ENCODE measurements around the gene SNTG2.

Gene SNTG2

GRCh38 chr2:953408-953807 is 2.8 kb downstream of the SNTG2 start:
- DNase-seq (ENCODE audit: low read depth in 2 of 2), result no peak

GRCh38 chr2:953975-954686 is 3.5 kb downstream of the SNTG2 start:
- no peak for DNase-seq (ENCODE audit: low read depth in 2 of 2)

- DNase-seq (ENCODE audit: low read depth in 2 of 2), result no peak
These were observed 4.0 kb downstream of the SNTG2 start for GRCh38 chr2:954687-955000.

- no peak for DNase-seq (ENCODE audit: low read depth in 2 of 2)
These were observed 5.4 kb downstream of the SNTG2 start for GRCh38 chr2:955829-956731.

DNA sequence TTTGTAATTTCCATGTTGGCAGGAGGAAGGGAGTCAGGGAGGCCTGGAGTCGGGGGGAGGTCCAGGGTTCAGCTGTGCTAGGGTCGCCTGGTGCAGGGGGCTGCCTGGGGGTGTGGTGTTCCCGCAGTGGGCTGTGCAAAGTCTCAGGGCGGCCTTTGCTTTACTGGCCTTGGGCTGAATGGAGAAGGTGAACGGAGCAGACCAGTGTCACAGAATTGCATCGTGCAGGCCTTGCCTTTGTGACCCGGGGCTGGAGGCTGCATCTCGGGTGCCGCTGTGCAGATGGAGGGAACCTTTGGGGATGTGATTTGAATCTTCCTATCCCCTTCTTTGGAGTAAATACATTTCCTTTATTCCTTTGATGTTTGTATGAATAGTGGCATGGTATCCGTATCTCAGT is 8.8 kb downstream of the SNTG2 start:
- no peak for DNase-seq (ENCODE audit: low read depth in 2 of 2)

GRCh38 chr2:960061-960736 is 9.6 kb downstream of the SNTG2 start:
- no peak for DNase-seq (ENCODE audit: low read depth in 2 of 2)

- no peak for DNase-seq (ENCODE audit: low read depth in 2 of 2)
These were observed 11.1 kb downstream of the SNTG2 start for GRCh38 chr2:961786-962185.

DNA sequence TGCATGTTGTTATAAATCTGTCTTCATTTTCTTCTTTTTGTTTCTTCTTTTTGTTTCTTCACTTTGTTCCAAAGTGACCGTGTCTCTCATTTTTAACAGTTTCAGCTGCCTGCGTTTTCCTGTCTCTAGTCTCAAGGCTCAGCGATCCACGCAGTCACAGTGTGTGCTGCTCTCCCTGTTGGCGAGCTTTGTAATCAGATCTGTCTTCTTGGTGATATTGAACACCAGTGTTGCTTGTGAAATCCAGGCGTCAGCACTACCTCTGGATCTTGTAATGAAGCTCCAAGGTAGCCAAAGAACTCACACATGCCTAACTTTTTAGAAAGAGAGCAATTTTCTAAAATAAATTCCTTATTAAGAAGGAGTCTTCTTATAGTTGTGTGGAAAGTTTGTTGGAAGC is 13.2 kb downstream of the SNTG2 start:
- DNase-seq (ENCODE audit: low read depth in 2 of 2), result no peak

GRCh38 chr2:964562-964961 is 13.9 kb downstream of the SNTG2 start:
- DNase-seq (ENCODE audit: low read depth in 2 of 2), result no peak

DNA sequence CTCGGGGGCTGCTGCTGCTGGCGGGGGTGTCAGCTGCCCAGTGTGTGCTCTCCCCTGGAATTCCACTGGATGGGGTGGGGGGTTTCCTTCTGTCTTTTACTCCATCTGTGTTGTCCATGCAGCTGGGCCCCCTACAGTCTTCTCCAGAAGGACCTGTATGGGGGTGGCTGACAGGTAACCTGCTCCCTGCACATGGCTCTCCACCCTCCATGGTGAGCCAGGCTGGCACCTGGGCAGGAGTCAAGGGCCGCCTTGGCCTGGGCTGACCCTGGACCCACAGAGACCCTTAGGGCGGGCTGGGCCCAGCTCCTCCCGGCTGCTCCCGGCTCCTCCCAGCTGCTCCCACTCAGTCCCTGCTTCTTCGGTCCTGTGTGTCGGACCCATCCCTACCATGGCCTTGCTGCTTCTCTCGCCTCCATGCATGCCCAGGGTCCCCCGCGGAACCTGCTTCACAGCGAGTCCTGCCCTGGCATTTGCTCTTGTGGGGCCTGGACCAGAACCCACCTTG is 15.0 kb downstream of the SNTG2 start:
- DNase-seq (ENCODE audit: low read depth in 2 of 2), result no peak

DNA sequence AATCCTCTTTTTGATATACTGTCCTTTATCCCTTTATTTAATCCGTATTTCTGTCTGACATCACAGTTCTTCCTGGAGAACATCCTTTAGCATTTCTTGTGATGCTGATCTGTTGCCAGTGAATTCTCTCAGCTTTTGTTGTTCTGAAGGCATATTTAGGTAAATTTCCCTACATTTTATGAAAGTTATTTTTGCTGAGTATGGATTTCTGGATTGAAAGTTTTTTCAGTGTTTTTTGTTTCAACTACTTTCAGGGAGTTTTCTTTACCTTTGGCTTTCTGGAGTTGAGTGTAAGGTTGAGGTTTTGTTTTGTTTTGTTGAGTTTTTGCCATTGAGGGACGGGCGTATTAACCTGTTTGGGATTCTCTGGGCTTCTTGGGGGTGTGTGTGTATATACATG is 22.5 kb downstream of the SNTG2 start:
- DNase-seq (ENCODE audit: low read depth in 2 of 2), result no peak

DNA sequence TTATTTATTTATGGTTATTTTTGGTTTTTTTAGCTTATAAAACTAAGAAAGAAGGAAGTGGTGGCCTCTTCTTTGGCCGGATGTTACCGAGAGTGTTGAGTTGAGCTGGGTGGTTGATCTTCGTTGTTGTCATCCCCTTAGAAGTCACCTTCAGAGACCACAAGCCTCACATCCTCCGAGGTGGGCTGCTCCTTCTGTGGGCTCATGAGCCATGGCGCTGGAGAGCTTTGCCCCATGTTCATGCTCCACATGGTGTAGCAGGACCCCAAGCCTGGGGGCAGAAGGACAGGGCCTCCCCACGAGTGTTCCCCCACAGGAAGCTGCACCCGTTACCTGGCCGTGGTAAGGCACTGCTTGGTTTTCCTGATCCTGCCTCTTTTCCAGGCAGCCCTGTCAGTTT is 23.4 kb downstream of the SNTG2 start:
- DNase-seq (ENCODE audit: low read depth in 2 of 2), result no peak

DNA sequence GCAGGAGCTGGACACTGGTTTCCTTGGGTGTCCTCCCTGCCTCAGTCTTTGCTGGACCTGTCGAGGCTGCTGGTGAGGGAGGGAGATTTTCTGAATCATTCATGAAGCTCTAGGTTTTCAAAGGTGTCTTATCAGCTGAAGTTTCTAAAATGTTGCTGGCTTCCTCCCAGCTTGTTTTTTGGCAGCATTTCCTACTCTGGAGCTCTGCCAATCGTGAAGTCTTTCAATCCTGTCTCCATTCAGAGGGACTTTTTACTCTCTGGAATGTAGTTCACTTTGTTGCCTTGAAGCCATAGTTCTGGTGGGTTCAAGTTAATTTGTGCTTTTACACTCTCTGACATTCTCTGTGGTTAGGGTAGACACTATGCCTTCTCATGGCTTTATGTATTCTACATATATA is 23.9 kb downstream of the SNTG2 start:
- no peak for DNase-seq (ENCODE audit: low read depth in 2 of 2)

DNA sequence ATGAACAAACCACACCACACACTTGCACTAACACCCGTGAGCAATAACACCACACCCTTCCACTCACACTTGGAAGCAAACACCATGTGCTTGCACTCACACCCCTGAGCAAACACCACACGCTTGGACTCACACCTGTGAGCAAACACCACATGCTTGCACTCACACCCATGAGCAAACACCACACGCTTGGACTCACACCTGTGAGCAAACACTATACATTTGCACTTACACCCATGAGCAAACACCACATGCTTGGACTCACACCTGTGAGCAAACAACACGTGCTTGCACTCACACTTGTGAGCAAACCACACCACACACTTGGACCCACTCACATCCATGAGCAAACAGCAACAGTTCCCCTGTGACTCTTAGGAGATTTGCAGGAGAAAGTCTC is 24.4 kb downstream of the SNTG2 start:
- DNase-seq (ENCODE audit: low read depth in 2 of 2), result no peak

DNA sequence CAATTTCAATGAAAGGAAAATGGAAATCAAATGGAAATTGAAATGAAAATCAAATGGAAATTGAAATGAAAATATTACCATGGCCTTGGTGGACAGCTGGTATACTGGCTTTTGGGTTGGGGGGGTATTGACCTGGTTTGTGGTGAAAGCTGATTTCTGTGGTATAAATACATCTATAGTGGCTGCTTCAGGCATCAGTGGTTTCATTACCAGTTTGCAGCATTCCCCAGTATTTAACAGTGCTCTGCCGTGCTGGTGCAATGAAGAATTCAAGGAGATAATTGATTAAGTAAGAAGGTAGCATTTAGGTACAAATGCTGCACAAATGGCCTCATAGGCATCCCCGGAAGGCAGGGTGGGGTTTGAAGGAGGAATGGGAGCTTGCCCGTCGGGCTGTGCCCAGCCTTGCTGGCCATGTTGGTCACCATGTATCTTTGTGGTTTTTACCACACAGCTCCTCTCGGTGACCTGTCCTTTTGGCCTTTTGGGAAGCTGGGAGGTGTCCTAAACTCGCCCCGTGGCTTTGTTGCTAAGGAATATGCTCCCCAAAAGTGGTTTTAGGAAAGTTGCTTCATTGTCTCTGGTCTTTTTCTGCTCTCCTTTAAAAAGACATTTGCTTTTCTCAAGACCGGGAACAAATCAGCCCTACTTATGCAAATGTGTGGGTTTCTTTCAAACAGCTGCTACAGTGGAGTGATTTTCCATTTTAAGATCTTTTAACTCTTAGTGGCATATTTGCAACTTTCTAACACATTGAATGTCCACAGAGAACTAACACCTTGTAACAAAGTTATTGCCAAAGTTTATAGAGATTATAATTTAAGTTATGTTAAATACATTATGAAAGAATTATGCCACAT is 28.6 kb downstream of the SNTG2 start:
- no peak for DNase-seq (ENCODE audit: low read depth in 2 of 2)

DNA sequence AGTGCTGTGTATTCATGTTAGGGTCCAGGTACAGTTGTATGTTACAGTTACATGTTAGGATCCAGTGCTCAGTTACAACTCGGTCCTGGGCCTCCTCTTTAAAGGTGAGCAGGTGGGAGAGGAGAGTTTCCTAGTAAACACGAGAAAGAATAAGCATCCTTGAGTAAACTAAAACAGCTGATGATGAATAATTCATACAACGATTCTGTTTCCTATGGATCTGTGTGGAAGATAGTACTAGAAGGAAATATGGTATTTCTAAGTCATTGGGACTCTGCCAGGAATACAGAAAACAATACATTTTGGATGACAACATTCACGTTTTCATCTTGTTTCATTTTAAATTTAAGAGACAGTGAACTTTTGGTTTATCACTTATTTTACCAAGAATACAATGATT is 29.5 kb downstream of the SNTG2 start:
- DNase-seq (ENCODE audit: low read depth in 2 of 2), result no peak

DNA sequence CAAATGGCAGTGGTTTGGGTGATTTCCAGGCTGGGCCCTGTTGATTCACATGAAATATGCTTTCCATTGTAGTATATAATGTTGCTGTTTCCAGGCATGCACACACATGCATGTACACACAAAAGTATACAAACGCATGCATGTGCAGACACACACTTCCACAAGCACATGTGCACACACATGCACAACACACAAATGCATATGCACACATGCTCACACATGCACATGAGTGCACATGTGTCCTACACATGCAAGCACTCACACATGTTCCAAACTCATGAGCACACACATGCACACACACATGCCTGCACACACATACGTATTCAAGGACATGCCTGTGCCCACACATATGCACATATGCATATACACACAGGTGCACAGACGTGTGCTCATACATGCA is 30.6 kb downstream of the SNTG2 start:
- no peak for DNase-seq (ENCODE audit: low read depth in 2 of 2)

DNA sequence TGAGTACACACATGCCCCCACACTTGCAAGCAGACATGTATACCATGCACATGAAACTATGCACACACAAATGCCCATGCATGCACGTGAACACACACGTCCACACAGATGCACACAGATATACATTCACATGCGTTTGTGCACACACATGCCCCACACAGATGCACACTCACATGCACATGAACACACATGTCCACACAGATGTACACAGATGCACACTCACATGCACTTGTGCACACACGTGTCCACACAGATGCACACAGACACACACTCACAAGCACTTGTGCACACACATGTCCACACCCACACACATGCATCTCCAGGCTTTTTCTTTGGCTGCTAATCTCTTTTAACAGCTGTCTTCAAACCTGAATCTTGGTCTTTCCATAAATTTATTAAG is 31.1 kb downstream of the SNTG2 start:
- no peak for DNase-seq (ENCODE audit: low read depth in 2 of 2)

DNA sequence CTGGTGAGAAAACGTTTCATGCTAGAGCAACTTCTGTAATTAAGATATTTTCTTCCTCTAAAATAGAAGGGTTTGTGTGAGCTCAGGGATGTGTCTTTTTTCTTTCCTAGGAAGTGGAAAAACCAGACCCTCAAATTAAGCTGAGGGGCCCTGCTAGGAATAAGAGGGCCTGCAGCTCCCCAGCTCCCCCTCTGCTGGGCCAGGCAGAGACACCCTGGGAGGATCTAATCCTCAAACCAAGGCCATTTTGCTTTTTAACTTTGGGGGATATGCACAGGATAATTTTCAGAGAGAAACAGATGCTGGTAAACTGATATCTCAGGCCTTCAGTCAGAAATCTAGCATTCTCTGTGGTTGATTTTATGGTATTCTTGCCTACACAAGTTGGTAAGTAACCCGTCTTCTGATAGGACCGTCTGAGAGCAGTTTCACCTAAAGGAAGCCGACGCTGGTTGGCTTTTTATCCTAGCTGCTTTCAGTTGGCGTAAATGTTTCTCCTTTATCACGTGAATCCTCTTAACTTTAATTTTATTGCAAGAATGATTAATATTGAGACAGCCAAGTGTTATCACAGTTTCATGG is 34.8 kb downstream of the SNTG2 start:
- no peak for DNase-seq (ENCODE audit: low read depth in 2 of 2)

DNA sequence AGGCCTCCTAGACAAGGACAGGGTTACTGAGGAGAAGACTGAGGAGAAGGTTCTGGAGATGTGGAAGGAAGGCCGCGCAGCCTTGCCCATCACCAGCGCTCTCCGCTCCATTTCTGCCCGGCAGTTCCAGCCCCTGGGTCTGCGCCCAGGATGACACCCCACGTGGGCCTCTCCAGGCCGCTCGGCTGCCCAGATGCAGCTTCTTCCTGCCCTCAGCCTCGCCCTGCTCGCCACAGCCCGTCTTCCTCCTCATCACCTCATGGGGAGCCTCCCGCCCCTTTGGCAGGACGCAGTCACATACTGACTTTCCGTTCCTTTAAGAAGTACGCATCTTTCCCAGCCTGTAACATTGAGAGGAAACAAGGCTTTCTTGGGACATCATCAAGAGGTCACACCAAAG is 37.1 kb downstream of the SNTG2 start:
- no peak for DNase-seq (ENCODE audit: low read depth in 2 of 2)

DNA sequence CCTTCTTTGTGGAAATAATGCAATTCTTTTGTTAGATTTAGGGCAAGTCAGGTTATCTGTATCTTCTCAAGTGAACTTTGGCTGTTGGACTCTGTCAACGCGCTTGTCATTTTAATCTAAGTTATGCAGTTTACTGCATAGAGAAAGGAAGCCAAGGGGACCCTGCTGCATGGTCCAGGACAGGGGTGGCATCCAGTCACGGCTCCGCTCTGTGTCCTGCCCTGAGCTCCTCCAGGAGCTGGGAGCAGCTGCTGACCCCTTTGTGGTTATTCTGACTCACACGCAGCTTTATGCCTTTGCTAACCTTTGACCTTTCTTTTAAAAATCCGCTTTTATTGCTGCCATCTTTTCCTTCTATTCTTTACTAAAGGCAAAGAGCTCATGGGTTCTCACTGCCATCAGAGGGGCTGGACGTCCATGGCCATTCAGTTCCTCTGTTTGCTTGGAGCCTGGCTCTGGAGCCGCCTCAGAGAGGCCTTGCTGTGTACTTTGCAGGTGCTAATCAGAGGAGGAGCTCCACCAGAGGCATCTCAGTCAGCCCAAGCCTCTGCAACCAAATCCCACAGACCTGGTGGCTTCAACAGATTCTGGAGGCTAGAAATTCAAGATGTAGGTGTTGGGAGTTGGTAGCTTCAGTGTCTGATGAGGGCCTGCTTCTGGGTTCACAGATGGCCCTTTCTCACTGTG is 39.3 kb downstream of the SNTG2 start:
- DNase-seq (ENCODE audit: low read depth in 2 of 2), result no peak

Data from stimulated activated CD4-positive, alpha-beta T cell treated with anti-CD3 and anti-CD28 coated beads, Interleukin-15, amount 100 ng/mL, for 48 hours (primary cell).